GM21423 (cell line): ENCODE measurements around the gene CCNY.
A peak's percentile ranks its signal among the peaks of the same experiment; 100 is the strongest.
"Not testable (repeated sequence)": the region's sequence is repeated elsewhere in the genome, so short reads cannot be mapped to it uniquely, and the experiment has no call there.

Experiments used
- ATAC-seq: cut with Tn5 transposase; IDR thresholded peaks from one replicate; pipeline ENCODE4 v1.9.1; 2021; ENCODE audit warnings: mild to moderate bottlenecking, moderate library complexity; ENCODE audit not compliant: unreplicated experiment

Gene CCNY

GRCh38 chr10:35353805-35354204 lies 17.5 kb downstream of the CCNY start:
- no peak for ATAC-seq

GRCh38 chr10:35354257-35354656 lies 17.9 kb downstream of the CCNY start:
- not testable (repeated sequence) for ATAC-seq

GRCh38 chr10:35355971-35356724 lies 19.8 kb downstream of the CCNY start:
- ATAC-seq = peak; percentile 55

GRCh38 chr10:35356725-35357092 lies 20.4 kb downstream of the CCNY start:
- ATAC-seq = no peak

- no peak for ATAC-seq
These were observed 22.7 kb downstream of the CCNY start for GRCh38 chr10:35359056-35359455.

- no peak for ATAC-seq
These were observed 23.6 kb downstream of the CCNY start for GRCh38 chr10:35359873-35360272.

GRCh38 chr10:35362701-35363350 lies 26.5 kb downstream of the CCNY start:
- ATAC-seq = no peak

DNA sequence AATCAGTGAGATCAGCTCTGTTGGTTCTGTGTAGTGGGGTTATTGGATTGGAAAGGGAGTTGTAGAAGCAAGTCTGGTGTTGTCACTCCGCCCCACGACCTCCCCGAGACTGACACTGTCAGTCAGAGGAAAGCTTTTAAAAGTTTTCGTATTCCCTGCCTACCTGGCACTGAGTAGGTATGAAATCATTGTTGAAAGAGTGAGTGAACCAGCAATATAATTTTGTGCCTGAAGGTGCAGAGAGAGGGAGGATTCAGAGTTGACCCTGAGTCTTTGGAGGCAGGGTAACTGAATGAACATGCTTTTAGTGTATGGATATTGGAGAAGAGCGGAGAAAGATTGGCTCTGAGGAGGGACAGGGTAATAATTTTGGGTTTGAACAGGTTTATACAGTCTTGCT lies 27.3 kb downstream of the CCNY start:
- no peak for ATAC-seq

- ATAC-seq = no peak
These were observed 28.5 kb downstream of the CCNY start for GRCh38 chr10:35364808-35365207.

DNA sequence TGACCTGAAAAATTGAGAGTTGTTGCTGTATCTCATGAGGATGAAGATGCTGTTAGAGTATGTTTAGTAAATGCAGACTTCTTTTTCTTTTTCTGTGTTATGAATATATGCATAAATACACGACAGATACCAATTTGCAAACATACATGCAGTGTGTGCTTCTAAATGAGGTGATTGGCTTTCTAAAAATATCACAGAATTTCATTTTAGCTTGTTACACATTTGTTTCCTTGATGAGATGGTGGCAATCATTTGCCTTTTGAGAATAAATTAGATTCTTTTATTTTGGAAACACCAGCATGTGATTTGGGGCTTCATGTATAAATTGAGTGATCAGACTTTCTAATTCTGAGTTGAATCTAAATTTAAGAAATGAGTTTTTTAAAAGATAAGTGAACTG lies 29.7 kb downstream of the CCNY start:
- no peak for ATAC-seq

GRCh38 chr10:35367107-35367859 lies 31.0 kb downstream of the CCNY start:
- ATAC-seq = no peak

GRCh38 chr10:35367982-35368381 lies 31.7 kb downstream of the CCNY start:
- no peak for ATAC-seq

DNA sequence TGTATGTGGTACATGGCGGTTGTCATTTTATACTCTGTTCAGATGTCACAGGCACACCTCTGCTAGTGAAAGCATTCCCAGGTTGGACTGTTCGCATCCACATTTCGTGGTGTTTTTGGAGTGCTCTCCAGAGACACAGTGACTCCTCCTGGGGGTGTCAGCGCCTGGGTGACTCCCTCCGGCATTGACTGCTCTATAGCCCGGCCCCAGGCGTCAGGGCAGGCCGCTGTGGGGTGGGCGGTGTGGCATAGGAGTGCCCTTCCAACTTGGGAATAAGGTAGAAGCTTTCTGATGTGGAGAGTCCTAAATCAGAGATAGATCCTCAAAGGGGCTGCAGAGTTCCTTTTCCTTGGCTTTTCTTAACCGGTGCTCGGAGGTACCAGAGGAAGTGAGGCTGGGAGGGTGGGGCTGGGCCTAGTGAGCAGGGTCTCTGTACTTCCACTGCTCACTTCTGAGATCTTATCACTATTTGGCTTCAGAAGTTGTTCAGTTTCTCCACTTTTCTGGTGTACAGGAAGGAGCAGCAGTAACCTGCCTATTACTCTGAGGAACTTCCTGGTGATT lies 32.3 kb downstream of the CCNY start:
- ATAC-seq = no peak

GRCh38 chr10:35369049-35369611 lies 32.8 kb downstream of the CCNY start:
- no peak for ATAC-seq

- no peak for ATAC-seq
These were observed 35.4 kb downstream of the CCNY start for GRCh38 chr10:35371731-35372130.

DNA sequence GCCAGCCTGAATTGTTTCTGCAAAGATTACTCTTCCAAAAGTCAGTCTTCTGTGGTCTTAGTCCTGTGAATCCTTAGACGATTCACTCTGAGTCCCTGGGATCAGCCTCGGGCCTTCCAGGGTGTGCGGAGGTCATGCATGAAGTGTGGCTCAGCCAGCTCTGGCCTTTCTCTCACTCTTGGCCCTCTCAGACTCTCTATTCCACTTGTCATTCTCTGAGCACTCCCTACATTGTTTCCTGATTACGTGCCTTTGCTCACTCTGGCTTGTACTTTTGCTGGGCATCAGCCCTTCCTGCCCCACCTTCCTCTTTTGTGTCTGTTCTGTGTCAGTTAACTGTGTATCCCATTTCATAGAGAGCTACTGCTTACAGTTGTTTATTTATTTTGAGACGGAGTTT lies 36.0 kb downstream of the CCNY start:
- ATAC-seq = no peak

- no peak for ATAC-seq
These were observed 38.9 kb downstream of the CCNY start for GRCh38 chr10:35375091-35375765.

GRCh38 chr10:35377050-35377728 lies 40.9 kb downstream of the CCNY start:
- ATAC-seq = no peak

DNA sequence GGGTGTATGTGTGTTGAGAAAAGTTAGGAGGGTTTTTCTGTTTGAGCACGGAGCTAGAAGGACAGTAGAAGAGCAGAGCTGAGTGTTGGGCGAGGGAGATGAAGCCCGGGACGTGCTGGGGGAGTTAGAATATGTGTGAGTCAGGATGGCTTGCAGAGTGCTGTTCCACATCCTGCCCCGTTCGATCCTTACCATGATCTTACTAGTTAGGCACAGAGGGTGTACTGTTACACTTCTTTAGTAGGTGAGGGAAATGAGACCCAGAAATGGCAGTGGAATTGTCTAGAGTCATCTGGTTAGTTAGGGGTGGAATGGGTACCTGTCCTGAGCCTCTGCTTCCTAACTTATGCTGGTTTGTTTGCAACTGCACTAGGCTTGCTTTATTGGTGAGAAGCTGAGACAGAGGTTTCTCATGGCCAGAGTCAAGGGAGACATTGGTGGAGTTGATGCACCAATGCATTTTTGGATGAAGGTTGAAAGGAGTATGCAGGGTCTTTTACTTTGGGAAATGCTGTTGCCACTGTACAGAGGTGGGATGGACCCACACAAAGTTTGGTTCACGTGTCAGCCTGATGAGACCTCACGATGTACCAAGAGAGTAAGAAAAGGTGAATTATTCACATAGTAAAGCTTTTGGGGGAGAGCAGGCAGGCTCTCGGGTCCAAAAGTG lies 42.4 kb downstream of the CCNY start:
- ATAC-seq = peak; percentile 45
